Activated B cell treated with CpG ODN at 0.5 μM for 24 hours (primary cell): ENCODE measurements around the gene FOXC1. TPM values are rescaled to one million over a fixed set of nuclear protein-coding genes. Genes with fewer than 3 reads are reported as not detected.

Source experiments
- ATAC-seq: fragments of 200-7000 bp; cut with Tn5 transposase; one replicate; pipeline ENCODE4 v1.10.0; 2021; ENCODE audit warnings: low read depth, mild to moderate bottlenecking, moderate library complexity
- CTCF ChIA-PET: fragments of 350-600 bp; sonication (Branson Sonifier 250); formaldehyde crosslinking; loops from one replicate; lab custom pipeline; 2021; ENCODE audit warnings: antibody characterized with exemption; lab: Charles Lee
- POLR2A ChIA-PET: fragments of 350-600 bp; sonication (Branson Sonifier 250); formaldehyde crosslinking; loops from one replicate; lab custom pipeline; 2021; ENCODE audit warnings: antibody characterized with exemption; lab: Charles Lee
- DNase-seq: peaks from one replicate; pipeline ENCODE4 v3.0.0; 2022
- H3K27ac Mint-ChIP-seq: one replicate; pipeline ENCODE4 v1.8.0; 2020; ENCODE audit warnings: mixed read lengths
- H3K27me3 Mint-ChIP-seq: one replicate; pipeline ENCODE4 v1.8.0; 2021; ENCODE audit warnings: mixed read lengths
- H3K36me3 Mint-ChIP-seq: one replicate; pipeline ENCODE4 v1.8.0; 2021; ENCODE audit warnings: low read depth, mixed read lengths
- H3K4me1 Mint-ChIP-seq: one replicate; pipeline ENCODE4 v1.8.0; 2021; ENCODE audit warnings: mixed read lengths
- H3K4me3 Mint-ChIP-seq: one replicate; pipeline ENCODE4 v1.8.0; 2020; ENCODE audit warnings: mild to moderate bottlenecking, mixed read lengths
- H3K9me3 Mint-ChIP-seq: one replicate; pipeline ENCODE4 v1.8.0; 2020; ENCODE audit warnings: mixed read lengths
- CTCF ChIP-seq: fragments of 200-600 bp; IDR thresholded peaks from one replicate; pipeline ENCODE4 v1.8.0; 2022; ENCODE audit warnings: antibody characterized with exemption, mild to moderate bottlenecking
- intact Hi-C: fragments of 100-400 bp; cut with micrococcal nuclease; formaldehyde crosslinking; loops from one replicate; pipeline ENCODE4 v1.15.1; 2024
- total RNA-seq: library from RNA; stranded (reverse); gene quantifications from 2 replicates; pipeline ENCODE4 v1.2.3, GENCODE V29; 2022

The FOXC1 gene
- total RNA-seq, 1 donor from 2014 or later = 1.00 TPM

- CTCF ChIA-PET = interaction anchor here (0.6 to 4.2 kb wide), 11 partner anchors 9 to 1029 kb away, joined by 3 to 43 read pairs (median 4); no protein-coding TSS in a partner anchor
- no peaks in the 10 kb centered on the region for H3K9me3 Mint-ChIP-seq
- H3K36me3 Mint-ChIP-seq = peaks cover 2% of the 10 kb centered on the region
- TF ChIP-seq CTCF = no peak
- POLR2A ChIA-PET = interaction anchor here (1.0 to 1.2 kb wide), 2 partner anchors 499 kb away, joined by 4 read pairs; no protein-coding TSS in a partner anchor
- ATAC-seq (no peak), DNase-seq (no peak)
- intact Hi-C loops = loop anchor here (2.0 to 5.0 kb wide), 2 partner anchors 252 to 1030 kb away; no protein-coding TSS in a partner anchor
- H3K4me1 Mint-ChIP-seq = peaks cover 34% of the 10 kb centered on the region
- peaks cover 66% of the 10 kb centered on the region for H3K27me3 Mint-ChIP-seq
- H3K4me3 Mint-ChIP-seq = peak overlapping the region; percentile 53
- no peak overlapping the region for H3K27ac Mint-ChIP-seq
Measured at GRCh38 chr6:1605004-1605892, 4.5 kb upstream of the FOXC1 start.

- no peak for TF ChIP-seq CTCF
- Mint-ChIP-seq H3K36me3 (peaks cover 2% of the 10 kb centered on the region), H3K4me3 (peak overlapping the region; percentile 53), H3K4me1 (peaks cover 38% of the 10 kb centered on the region), H3K9me3 (no peaks in the 10 kb centered on the region), H3K27me3 (peaks cover 62% of the 10 kb centered on the region), H3K27ac (no peak overlapping the region)
- intact Hi-C loops = loop anchor here (1.0 to 5.0 kb wide), 3 partner anchors 8 to 1029 kb away; no protein-coding TSS in a partner anchor
- no peak for DNase-seq
- no peak for ATAC-seq
- ChIA-PET CTCF (interaction anchor here (0.7 to 4.2 kb wide), 7 partner anchors 81 to 1028 kb away, joined by 3 to 43 read pairs (median 4); no protein-coding TSS in a partner anchor), POLR2A (interaction anchor here (1.2 kb wide), 1 partner anchor 498 kb away, joined by 4 read pairs; no protein-coding TSS in a partner anchor)
Measured at GRCh38 chr6:1605893-1606779, 3.6 kb upstream of the FOXC1 start.

- intact Hi-C loops = loop anchor here (1.0 to 5.0 kb wide), 2 partner anchors 7 to 250 kb away; no protein-coding TSS in a partner anchor
- no peaks in the 10 kb centered on the region for H3K9me3 Mint-ChIP-seq
- peaks cover 38% of the 10 kb centered on the region for H3K4me1 Mint-ChIP-seq
Measured at GRCh38 chr6:1606780-1607515, 2.8 kb upstream of the FOXC1 start.

More at GRCh38 chr6:1606780-1607515, 2.8 kb upstream of the FOXC1 start:
- CTCF ChIA-PET = interaction anchor here (0.7 to 4.2 kb wide), 8 partner anchors 19 to 1027 kb away, joined by 3 to 43 read pairs (median 4); no protein-coding TSS in a partner anchor
- TF ChIP-seq CTCF = no peak
- Mint-ChIP-seq H3K27me3 (peaks cover 60% of the 10 kb centered on the region), H3K4me3 (peak overlapping the region; percentile 70), H3K36me3 (peaks cover 3% of the 10 kb centered on the region), H3K27ac (peak overlapping the region; percentile 15)
- POLR2A ChIA-PET = interaction anchor here (0.9 to 1.2 kb wide), 2 partner anchors 497 to 747 kb away, joined by 3 to 4 read pairs; no protein-coding TSS in a partner anchor
- DNase-seq (no peak), ATAC-seq (no peak)
